Immature natural killer cell (primary cell): Measurements from ENCODE around the gene CYSLTR2. TPM values are rescaled to one million over a fixed set of nuclear protein-coding genes. Genes with fewer than 3 reads are reported as not detected.
"Not testable (repeated sequence)": the region's sequence is repeated elsewhere in the genome, so short reads cannot be mapped to it uniquely, and the experiment has no call there.

Source experiments
- DNase-seq, 3 donors: peaks; one replicate each; pipeline ENCODE4 v3.0.0; 2022; ENCODE audit warnings: mixed read lengths in 1 of 3
- H3K27ac Mint-ChIP-seq, 6 donors: one replicate each; pipeline ENCODE4 v1.8.0; 2020; ENCODE audit warnings: mixed read lengths in 6 of 6, mild to moderate bottlenecking in 5 of 6, inconsistent platforms in 4 of 6, moderate library complexity in 3 of 6
- H3K27me3 Mint-ChIP-seq, 3 donors: one replicate each; pipeline ENCODE4 v1.8.0; 2020 to 2021; ENCODE audit warnings: low read depth in 3 of 3, mild to moderate bottlenecking in 3 of 3, mixed read lengths in 3 of 3, moderate library complexity in 3 of 3, inconsistent platforms in 1 of 3
- H3K36me3 Mint-ChIP-seq, 3 donors: one replicate each; pipeline ENCODE4 v1.8.0; 2020; ENCODE audit warnings: mixed read lengths in 3 of 3, inconsistent platforms in 2 of 3, mild to moderate bottlenecking in 2 of 3
- H3K4me1 Mint-ChIP-seq, 2 donors: one replicate each; pipeline ENCODE4 v1.8.0; 2020; ENCODE audit warnings: inconsistent platforms in 2 of 2, mild to moderate bottlenecking in 2 of 2, mixed read lengths in 2 of 2, moderate library complexity in 1 of 2
- H3K4me3 Mint-ChIP-seq, 5 donors: one replicate each; pipeline ENCODE4 v1.8.0; 2020; ENCODE audit warnings: mild to moderate bottlenecking in 5 of 5, mixed read lengths in 5 of 5, inconsistent platforms in 3 of 5, moderate library complexity in 3 of 5
- H3K9me3 Mint-ChIP-seq, 6 donors: one replicate each; pipeline ENCODE4 v1.8.0; 2020; ENCODE audit warnings: mild to moderate bottlenecking in 6 of 6, mixed read lengths in 6 of 6, inconsistent platforms in 4 of 6, moderate library complexity in 3 of 6
- polyA plus RNA-seq, 3 donors: library from polyadenylated mRNA; unstranded; fragments of 300-500 nt; fragmentation: Illumina TruSeq; gene quantifications; one replicate each; pipeline ENCODE4 v1.2.3, GENCODE V29; 2021

CYSLTR2 gene
- polyA plus RNA-seq, 3 donors from 2014 or later, result 2.0 to 2.1 TPM; not detected in 1

DNA sequence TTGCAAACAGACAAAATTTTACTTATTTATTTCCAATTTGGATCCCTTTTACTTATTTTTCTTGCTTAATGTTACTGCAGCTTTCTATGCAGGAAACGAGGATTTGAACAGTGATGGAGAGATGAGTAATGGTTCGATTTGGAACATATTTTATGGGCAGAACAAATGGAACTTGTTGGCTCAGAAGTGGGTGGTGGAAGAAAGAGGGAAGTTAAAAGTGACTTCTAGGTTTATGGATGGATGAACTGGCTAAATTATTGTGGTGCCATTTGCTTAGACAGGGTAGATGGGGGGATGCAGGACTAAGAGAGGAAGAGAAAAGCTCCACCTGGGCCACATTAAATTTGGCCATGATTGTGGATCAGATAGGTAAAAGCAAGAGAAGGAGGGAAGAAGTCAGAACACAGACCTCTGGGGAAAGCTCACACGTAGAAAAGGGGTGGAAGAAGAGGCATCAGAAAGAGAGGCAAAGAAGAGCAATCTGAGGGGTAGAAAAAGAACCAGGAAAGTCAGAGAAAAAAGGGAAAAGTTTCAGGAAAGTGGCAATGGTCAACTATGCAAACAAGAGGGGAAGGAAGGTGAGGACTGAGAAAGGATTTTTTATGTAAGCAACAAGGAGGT is 768 bp upstream of the CYSLTR2 start:
- no peaks in the 10 kb centered on the region for H3K9me3 Mint-ChIP-seq
- H3K36me3 Mint-ChIP-seq, result no peaks in the 10 kb centered on the region
- H3K4me1 Mint-ChIP-seq, result peaks cover 30 to 48% of the 10 kb centered on the region in 2 donors
- peak overlapping the region; percentile 84 to 93 (median 88) for H3K27ac Mint-ChIP-seq
- peak overlapping the region; percentile 83 to 89 (median 87) for H3K4me3 Mint-ChIP-seq
- no peak for DNase-seq
- H3K27me3 Mint-ChIP-seq, result peaks cover 2 to 7% (median 5%) of the 10 kb centered on the region in 3 donors

DNA sequence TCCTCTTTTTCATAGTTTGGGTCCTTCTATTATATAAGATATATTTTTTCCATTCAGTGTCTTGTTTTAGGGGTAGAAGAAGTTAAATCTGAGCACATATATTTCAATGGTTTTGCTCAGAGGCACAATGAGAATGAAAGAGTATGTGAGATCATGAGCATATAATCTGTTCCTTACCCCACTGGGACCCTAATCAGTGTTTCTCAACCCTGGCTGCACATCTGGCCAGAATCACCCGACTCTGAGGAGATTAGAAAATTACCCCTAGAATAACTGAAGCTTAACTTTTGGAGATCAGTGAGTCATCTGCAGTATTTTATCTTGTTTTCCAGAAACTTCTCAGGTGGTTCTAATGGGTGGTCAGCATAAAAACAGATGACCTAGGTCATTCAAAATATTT is 782 bp downstream of the CYSLTR2 start:
- peaks cover 35 to 64% of the 10 kb centered on the region in 2 donors for H3K4me1 Mint-ChIP-seq
- H3K9me3 Mint-ChIP-seq, result no peaks in the 10 kb centered on the region
- peaks cover 3 to 7% (median 5%) of the 10 kb centered on the region in 3 donors for H3K27me3 Mint-ChIP-seq
- peak overlapping the region; percentile 83 to 89 (median 87) for H3K4me3 Mint-ChIP-seq
- peak overlapping the region; percentile 77 to 93 (median 84) for H3K27ac Mint-ChIP-seq
- DNase-seq, result no peak
- H3K36me3 Mint-ChIP-seq, result no peaks in the 10 kb centered on the region

DNA sequence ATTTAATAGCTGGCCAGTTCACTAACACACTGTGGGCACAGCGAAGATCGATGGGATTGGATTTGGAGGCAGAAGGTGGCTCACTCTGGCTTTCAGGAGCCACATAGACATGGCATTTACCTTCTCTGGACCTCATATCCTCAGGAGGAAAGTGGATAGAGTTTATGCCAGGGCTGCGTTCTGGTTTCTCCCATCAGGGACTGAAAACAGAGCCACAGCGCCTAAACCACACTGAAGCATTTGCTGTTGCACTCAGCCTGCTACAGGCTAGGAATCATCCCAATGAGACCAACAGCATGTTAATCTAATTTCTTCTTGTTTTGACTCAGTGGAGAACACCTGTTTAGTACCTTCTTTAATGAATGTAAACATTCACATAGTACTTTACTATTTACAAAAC is 1.6 kb downstream of the CYSLTR2 start:
- H3K27me3 Mint-ChIP-seq, result peaks cover 3 to 9% (median 5%) of the 10 kb centered on the region in 3 donors
- H3K36me3 Mint-ChIP-seq, result no peaks in the 10 kb centered on the region
- no peaks in the 10 kb centered on the region for H3K9me3 Mint-ChIP-seq
- DNase-seq, result no peak
- peaks cover 35 to 72% of the 10 kb centered on the region in 2 donors for H3K4me1 Mint-ChIP-seq
- peak overlapping the region in 2 of 5 donors; percentile 84 to 88 for H3K4me3 Mint-ChIP-seq
- H3K27ac Mint-ChIP-seq, result peak overlapping the region; percentile 11 to 93 (median 77)

DNA sequence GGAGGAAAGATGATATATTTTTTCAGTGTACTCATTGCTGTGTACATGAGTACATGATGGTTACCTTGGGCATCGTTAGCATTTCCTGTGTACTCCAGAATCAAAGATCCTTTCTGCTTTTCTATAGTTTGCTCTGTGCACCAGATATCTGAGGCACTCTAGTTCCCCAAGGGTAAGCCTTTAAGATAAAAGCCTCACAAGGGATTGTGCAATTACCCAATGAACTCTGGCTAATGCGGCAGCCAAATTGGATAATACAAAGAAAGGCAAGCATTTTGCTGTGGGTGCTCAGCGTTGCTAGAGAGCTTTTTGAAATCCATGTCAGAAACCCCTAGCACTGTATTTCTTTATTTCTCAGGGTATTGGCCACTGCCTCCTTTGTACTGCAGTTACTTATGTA is 2.9 kb downstream of the CYSLTR2 start:
- Mint-ChIP-seq H3K36me3 (no peaks in the 10 kb centered on the region), H3K9me3 (no peaks in the 10 kb centered on the region), H3K4me1 (peaks cover 35 to 73% of the 10 kb centered on the region in 2 donors), H3K4me3 (no peak overlapping the region), H3K27me3 (peaks cover 3 to 9% (median 5%) of the 10 kb centered on the region in 3 donors), H3K27ac (no peak overlapping the region)
- DNase-seq, result no peak

DNA sequence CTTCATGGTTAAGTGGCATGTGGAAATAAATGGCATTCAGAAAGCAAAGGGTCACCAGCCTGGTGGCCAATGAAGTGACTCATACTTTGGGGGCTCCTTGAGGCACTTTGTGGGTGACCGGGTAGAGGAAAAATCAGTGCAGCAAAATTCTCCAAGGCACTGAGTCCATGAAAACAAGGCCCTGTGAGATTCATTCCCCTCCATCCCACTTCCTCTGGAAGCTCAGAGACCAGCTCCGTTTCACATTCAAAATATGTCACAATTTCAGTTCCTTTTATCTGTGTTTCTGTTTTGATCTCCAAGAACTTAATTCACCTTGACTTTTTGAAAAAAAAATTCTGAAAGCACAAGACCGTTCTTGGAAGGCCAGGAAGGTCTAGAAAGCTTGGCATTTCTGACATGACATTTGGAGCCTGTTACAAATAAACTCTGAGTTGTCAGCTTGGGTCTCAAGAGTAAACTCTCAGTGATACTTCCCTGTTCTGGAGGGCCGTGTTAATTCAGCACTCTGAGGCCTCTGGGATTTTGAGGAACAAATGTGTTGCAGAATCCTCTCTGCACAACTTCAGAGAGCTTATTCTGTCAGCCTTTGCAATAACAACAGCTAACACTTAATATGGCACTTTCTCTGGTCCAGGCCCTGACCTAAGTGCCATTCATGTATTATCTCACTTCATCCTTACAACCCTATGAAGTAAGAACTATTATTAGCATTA is 6.8 kb downstream of the CYSLTR2 start:
- peaks cover 2% of the 10 kb centered on the region in 3 donors for H3K27me3 Mint-ChIP-seq
- H3K4me1 Mint-ChIP-seq, result peaks cover 17 to 62% of the 10 kb centered on the region in 2 donors
- H3K9me3 Mint-ChIP-seq, result peaks cover 3 to 14% (median 8%) of the 10 kb centered on the region in 6 donors
- H3K4me3 Mint-ChIP-seq, result no peak overlapping the region
- peaks cover 4 to 12% (median 4%) of the 10 kb centered on the region in 3 donors for H3K36me3 Mint-ChIP-seq
- H3K27ac Mint-ChIP-seq, result peak overlapping the region in 1 of 6 donors; percentile 31
- DNase-seq, result no peak

DNA sequence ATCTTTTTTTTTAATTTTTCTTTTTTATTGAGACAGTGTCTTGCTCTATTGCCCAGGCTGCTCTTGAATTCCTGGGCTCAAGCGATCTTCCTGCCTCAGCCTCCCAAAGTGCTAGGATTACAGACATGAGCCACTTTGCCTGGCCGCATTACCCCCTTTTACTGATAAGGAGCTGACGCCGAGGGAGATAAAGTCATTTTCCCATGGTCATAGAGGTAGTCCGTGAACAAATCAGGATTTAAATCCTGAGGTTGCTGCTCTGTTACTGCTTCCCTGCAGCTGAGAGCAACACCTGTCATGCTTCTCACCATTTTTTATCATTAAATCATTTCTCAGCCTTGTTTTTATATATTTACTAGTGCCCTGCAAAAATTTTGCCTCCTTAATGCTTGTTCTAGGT is 7.4 kb downstream of the CYSLTR2 start:
- peaks cover 3 to 19% (median 13%) of the 10 kb centered on the region in 6 donors for H3K9me3 Mint-ChIP-seq
- no peak overlapping the region for H3K27ac Mint-ChIP-seq
- H3K27me3 Mint-ChIP-seq, result peaks cover 2% of the 10 kb centered on the region in 3 donors
- H3K4me3 Mint-ChIP-seq, result no peak overlapping the region
- peaks cover 17 to 56% of the 10 kb centered on the region in 2 donors for H3K4me1 Mint-ChIP-seq
- DNase-seq, result no peak
- H3K36me3 Mint-ChIP-seq, result peaks cover 9 to 18% (median 10%) of the 10 kb centered on the region in 3 donors

DNA sequence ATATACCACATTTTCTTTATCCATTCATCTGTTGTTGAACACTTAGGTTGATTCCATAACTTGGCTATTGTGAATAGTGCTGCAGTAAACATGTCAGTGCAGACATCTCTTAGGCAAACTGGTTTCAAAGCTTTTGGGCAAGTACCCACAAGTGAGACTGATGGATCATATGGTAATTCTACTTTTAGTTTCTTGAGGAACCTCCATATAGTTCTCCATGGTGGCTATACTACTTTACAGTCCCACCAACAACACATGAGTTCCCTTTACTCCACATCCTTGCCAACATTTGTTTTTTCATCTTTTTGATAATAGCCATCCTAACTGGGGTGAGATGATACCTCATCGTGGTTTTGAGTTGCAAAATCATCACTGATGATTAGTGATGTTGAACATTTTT is 8.5 kb downstream of the CYSLTR2 start:
- Mint-ChIP-seq H3K4me1 (peaks cover 17 to 54% of the 10 kb centered on the region in 2 donors), H3K36me3 (peaks cover 16 to 28% (median 21%) of the 10 kb centered on the region in 3 donors), H3K4me3 (no peak overlapping the region), H3K27ac (peak overlapping the region in 4 of 6 donors; percentile 4 to 57 (median 37)), H3K27me3 (peaks cover 2 to 4% (median 2%) of the 10 kb centered on the region in 3 donors), H3K9me3 (peaks cover 14 to 31% (median 20%) of the 10 kb centered on the region in 6 donors)
- DNase-seq, result no peak

DNA sequence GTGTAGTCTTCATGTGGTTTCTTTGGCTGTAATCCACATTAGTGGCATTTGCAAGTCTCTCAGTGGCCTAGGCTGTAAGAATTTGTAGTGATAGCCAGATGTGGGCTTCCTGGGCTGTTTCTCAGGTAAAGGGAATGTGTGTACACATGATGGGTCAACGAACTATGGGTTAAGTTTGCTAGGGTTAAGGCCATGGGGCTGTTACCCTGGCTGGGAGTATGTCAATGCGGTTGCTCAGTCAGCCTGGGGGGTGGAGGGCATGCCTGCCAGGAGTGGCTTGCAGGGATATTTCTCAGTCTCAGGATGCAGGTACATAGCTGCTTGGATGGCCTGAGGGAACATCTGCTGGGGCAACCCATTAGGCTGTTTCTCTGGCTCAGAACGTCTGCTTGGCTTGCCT is 13.4 kb downstream of the CYSLTR2 start:
- peaks cover 22 to 37% (median 28%) of the 10 kb centered on the region in 3 donors for H3K36me3 Mint-ChIP-seq

DNA sequence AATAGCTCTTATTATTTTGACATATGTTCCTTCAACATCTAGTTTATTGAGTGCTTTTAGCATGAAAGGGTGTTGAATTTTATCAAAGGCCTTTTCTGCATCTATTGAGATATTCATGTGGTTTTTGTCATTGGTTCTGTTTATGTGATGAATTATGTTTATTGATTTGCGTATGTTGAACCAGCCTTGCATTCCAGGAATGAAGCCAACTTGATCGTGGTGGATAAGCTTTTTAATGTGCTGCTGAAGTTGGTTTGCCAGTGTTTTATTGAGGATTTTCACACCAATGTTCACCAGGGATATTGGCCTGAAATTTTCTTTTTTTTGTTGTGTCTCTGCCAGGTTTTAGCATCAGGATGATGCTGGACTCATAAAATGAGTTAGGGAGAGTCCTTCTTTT is 17.7 kb downstream of the CYSLTR2 start:
- H3K27ac Mint-ChIP-seq, result not testable (repeated sequence)

More for the DNA sequence above, 13.4 kb downstream of the CYSLTR2 start:
- Mint-ChIP-seq H3K4me1 (peaks cover 19 to 36% of the 10 kb centered on the region in 2 donors), H3K27ac (no peak overlapping the region), H3K9me3 (peaks cover 24 to 71% (median 41%) of the 10 kb centered on the region in 6 donors), H3K27me3 (peaks cover 0 to 4% (median 0%) of the 10 kb centered on the region in 3 donors), H3K4me3 (no peak overlapping the region)
- no peak for DNase-seq

DNA sequence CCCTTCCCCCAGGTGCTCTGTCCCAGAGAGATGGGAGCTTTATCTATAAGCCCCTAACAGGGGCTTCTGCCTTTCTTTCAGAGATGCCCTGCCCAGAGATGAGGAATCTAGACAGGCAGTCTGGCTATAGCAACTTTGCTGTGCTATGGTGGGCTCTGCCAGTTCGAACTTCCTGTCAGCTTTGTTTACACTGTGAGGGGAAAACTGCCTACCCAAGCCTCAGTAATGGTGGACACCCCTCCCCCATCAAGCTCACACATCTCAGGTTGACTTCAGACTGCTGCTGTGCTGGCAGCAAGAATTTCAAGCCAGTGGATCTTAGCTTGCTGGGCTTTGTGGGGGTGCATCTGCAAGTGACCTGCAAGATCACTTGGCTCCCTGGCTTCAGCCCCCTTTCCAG is 21.5 kb downstream of the CYSLTR2 start:
- H3K27ac Mint-ChIP-seq, result no peak overlapping the region
- peaks cover 27 to 34% of the 10 kb centered on the region in 2 donors for H3K4me1 Mint-ChIP-seq
- H3K9me3 Mint-ChIP-seq, result peaks cover 11 to 21% (median 14%) of the 10 kb centered on the region in 6 donors
- no peak for DNase-seq
- no peak overlapping the region for H3K4me3 Mint-ChIP-seq
- peaks cover 0 to 10% (median 8%) of the 10 kb centered on the region in 3 donors for H3K36me3 Mint-ChIP-seq
- peaks cover 0 to 5% (median 0%) of the 10 kb centered on the region in 3 donors for H3K27me3 Mint-ChIP-seq

More for the DNA sequence above, 17.7 kb downstream of the CYSLTR2 start:
- peaks cover 7 to 26% (median 13%) of the 10 kb centered on the region in 3 donors for H3K36me3 Mint-ChIP-seq
- not testable (repeated sequence) for H3K4me3 Mint-ChIP-seq, DNase-seq, H3K27me3 Mint-ChIP-seq
- peaks cover 10 to 21% of the 10 kb centered on the region in 2 donors for H3K4me1 Mint-ChIP-seq
- peaks cover 22 to 51% (median 28%) of the 10 kb centered on the region in 6 donors for H3K9me3 Mint-ChIP-seq

DNA sequence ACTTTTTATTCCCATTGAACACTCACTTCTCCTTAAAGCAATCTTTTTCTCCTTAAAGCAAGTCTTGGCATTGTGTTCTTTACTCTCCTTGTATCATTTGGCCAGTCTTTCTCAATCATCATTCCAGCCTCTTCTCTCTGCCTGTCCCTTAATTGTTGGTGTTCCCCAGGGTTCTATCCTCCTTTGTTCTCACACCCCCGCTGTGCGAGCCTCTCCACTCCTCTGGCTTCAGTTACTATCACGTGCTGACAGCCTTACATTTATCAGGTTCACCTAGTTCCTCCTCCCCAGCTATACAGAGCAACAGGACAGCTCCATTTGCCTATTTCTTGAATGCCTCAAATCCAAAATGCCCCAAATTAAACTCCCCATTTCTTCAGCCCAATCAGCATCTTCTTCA is 24.6 kb downstream of the CYSLTR2 start:
- H3K27ac Mint-ChIP-seq, result peak overlapping the region in 3 of 6 donors; percentile 6 to 46 (median 8)
- H3K4me3 Mint-ChIP-seq, result no peak overlapping the region
- no peaks in the 10 kb centered on the region for H3K36me3 Mint-ChIP-seq
- DNase-seq, result no peak
- peaks cover 0 to 5% (median 0%) of the 10 kb centered on the region in 3 donors for H3K27me3 Mint-ChIP-seq
- H3K9me3 Mint-ChIP-seq, result no peaks in the 10 kb centered on the region
- H3K4me1 Mint-ChIP-seq, result peaks cover 27 to 34% of the 10 kb centered on the region in 2 donors

DNA sequence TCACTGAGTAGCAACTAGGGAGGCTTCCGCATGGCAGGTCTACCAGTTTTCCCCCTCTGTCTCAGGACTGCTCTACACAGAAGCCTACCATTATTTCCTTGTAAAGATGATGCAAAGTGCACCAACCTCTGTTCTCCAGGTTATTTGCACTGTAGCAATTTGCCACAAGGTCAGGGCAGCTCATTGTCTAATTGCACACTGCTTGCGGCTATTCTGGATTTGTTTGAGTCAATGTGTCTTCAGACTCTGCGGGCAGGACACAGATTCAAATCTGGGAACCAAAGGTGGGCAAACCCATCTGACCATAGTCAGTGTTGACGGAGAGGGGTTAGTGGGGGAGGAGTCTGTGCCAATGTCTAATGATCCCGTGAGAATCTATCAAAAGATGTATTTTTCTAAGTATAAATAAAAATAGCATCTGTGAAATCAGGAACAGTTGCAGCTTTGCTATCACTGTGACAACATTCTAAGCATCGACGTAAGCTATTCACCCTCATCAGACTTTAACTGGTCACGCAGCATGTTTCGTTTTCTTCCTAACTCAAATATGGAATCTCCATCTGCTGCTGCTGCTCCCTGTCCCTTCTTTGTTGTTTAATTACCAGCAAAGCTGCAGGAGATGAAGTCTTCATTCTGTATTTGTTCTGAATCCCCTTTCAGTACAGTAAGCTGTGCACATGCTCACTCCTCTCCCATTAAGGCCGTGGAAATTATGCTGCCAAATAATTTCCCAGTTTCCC is 26.4 kb downstream of the CYSLTR2 start:
- Mint-ChIP-seq H3K27ac (peak overlapping the region in 1 of 6 donors; percentile 13), H3K27me3 (peaks cover 0 to 5% (median 0%) of the 10 kb centered on the region in 3 donors), H3K4me1 (peaks cover 27 to 34% of the 10 kb centered on the region in 2 donors), H3K36me3 (peaks cover 0 to 7% (median 0%) of the 10 kb centered on the region in 3 donors), H3K9me3 (no peaks in the 10 kb centered on the region), H3K4me3 (no peak overlapping the region)
- no peak for DNase-seq

DNA sequence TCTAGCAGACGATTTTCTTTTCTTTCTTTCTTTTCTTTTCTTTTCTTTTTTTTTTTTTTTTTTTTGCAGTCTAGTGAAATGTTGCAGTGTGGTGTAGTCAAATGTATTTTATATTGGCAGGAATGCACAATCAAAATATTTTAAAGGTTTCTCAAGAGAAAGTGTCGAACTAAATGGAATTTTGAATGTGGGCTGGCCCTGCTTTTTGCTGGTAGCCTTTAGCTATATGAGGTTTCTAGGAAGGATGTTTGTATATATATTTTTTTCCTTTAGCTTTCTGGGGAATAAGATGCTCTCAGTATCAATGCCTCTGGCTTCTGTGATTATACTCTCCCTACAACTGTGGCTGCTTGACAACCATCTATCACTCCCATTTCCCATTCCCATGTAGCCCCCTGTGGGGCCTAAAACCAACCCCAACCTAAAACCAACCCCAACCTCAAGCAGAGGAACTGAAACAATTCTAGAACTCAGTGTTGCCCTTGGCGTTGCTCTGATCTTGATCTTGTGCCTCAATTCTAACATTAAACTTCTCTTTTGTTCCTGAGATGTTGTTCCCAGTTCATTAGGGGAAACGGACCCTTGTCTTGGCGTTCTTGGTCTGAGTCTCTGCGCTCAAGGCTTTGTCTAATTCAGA is 27.1 kb downstream of the CYSLTR2 start:
- Mint-ChIP-seq H3K4me3 (no peak overlapping the region), H3K4me1 (peaks cover 27 to 34% of the 10 kb centered on the region in 2 donors), H3K36me3 (peaks cover 0 to 8% (median 0%) of the 10 kb centered on the region in 3 donors), H3K27ac (peak overlapping the region in 1 of 6 donors; percentile 28), H3K9me3 (no peaks in the 10 kb centered on the region), H3K27me3 (peaks cover 0 to 5% (median 0%) of the 10 kb centered on the region in 3 donors)
- no peak for DNase-seq
